HG03378 (cell line): ENCODE data around the gene PRKAR1B.

Experiments used
- ATAC-seq: cut with Tn5 transposase; IDR thresholded peaks from one replicate; pipeline ENCODE4 v1.9.1; 2021; ENCODE audit warnings: mild to moderate bottlenecking, moderate library complexity; ENCODE audit not compliant: unreplicated experiment

PRKAR1B gene

DNA sequence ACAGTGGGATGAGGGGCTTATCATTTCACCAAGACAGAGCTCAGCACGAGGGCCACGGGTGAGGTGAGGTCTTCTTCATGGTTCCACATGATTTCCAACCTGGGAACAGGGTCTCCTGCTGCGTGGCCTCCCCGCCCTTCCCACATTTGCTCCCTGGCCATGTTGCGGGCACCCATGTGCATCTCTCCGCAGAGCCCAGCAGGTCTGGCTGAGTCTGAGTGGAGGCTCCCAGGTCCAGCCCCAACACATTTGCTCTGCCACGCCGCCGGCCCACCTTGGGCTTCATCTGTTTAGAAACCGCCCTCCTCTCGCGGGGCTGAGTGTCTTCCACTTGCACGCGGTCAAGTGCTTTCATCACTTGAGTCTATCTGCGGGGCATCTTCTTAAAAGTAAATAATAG, 14.8 kb upstream of the PRKAR1B start:
- no peak for ATAC-seq

DNA sequence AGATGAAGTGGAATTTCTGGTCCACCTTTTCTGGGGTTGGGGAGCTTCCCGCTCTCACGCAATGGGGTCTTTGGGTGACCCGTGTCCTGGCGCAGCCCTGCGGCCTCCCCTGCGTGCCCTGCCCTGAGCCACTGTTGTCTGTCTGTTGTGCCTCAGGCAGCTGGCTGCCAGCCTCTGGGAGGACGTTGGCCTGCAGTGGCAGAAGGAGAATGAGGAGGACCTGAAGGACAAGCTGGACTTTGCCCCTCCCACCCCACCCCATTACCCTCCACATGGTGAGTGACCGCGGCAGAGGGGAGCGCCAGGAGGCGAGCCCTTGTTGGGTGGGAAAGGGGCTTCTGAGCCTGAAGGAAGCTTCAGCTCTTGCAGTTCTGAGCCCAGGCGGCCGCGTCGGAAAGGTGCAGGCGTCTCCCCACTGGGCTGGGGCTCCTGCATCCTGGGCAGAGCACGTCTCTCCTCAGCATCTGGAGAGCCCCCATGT, 14.2 kb upstream of the PRKAR1B start:
- no peak for ATAC-seq

DNA sequence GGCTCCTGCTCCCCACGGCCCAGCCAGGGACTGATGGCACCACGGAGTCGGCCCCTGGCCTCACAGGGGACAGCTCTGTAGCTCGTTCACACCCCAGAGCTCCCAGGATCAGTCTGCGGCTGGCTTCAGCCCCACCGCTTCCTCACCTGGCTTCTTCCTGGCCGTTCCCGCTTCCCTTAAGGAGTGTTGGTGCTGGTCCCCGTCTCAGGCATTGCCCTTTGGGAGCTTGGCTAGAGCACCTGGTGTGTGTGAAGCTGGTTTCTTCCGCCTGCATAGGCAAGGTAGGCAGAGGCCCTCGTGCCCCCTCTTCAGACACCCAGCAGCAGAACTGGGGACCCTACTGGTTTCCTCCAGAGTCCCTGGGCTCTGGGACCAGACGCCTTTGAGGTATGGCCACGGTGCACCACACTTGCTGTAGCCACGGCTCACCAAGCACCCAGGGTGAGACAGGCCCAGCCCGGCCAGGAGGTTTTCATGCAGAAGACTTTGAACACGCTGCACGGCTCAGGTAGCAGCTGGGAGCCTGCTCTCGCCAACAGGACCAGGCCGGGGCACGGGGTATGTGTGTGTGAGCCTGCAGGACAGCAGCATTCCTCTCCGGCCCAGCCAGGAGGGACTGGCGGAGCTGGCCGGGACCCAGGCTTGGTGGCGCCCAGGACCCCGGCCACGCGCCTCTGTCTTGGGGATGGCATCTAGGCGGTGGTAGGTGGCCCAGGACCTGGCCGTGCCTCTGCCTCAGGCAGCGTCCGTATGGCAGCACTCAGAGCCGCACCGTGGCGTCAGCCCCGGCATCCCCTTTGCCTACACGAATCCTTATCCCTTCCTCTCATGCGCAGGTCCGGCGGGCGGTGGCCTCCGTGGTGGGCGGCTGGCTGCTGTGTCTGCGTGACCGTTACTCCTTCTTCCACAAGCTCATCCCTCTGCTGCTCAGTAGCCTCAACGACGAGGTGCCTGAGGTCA, 13.2 kb upstream of the PRKAR1B start:
- no peak for ATAC-seq

DNA sequence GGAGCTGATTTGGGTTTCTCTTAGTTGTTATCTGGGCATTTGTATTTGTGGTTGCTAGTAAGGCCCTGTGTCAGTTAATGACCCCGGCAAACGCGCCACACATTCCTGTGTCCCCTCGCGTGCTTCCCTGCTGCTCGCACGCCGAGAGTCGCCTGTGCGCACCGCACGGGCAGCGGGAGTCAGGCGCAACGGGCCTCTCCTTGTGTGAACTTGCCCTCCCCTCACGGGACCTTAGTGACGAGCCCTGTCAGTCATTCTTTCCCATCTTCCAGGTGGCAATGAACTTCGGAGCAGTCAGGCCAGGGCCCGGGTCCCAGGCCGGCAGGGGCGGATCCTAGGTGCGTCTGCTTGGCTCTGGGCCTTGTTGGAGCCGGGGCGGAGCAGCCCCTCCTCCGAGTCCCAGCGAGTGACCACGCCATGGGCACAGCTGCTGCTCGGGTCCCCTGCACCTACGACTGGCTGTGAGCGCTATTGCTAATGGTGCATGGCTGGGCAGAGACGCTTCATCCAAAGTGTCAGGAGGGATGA, 12.4 kb upstream of the PRKAR1B start:
- ATAC-seq = no peak

DNA sequence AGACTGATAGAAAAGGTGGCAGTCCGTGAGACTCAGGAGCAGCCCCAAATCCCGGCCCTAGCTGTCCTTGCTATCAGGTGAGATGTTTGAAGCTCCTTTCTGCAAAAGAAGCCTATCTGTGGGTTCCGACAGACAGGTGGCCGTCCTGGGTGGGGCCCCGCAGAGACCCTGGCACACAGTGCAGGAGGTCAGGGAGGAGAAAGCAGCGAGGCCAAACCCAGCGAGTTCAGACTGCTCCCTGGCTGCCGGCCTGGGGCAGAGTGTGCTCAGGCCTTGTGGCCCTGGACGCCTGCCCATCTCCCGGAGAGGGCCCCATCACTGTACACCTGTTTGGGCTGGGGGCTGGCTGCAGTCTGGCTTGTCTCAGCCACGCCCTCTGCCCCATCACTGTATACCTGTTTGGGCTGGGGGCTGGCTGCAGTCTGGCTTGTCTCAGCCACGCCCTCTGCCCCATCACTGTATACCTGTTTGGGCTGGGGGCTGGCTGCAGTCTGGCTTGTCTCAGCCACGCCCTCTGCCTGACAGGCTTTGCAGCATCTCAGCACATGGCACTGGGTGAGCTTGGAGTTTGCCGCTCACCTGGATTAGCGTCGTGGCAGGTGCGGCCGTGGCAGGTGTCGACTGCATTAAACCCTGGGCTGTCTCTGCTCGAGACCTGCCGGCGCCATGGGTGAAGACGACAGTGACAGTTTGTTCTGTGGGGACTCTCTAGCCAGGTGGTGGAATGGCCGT, 11.8 kb upstream of the PRKAR1B start:
- no peak for ATAC-seq

DNA sequence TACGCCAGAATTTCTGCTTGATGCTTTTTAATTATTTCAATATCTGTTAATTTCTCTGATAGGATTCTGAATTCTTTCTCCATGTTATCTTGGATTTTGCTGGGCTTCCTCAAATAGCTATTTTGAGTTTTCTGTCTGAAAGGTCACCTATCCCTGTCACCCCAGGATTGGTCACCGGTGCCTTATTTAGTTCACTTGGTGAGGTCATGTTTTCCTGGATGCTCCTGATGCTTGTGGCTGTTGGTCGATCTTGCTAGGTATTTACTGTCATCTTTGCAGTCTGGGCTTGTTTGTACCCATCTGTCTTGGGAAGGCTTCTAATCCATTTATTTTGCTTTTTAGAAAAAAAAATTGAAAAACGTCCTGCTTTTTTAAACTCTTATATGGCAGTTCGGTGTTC, 11.2 kb upstream of the PRKAR1B start:
- no peak for ATAC-seq

DNA sequence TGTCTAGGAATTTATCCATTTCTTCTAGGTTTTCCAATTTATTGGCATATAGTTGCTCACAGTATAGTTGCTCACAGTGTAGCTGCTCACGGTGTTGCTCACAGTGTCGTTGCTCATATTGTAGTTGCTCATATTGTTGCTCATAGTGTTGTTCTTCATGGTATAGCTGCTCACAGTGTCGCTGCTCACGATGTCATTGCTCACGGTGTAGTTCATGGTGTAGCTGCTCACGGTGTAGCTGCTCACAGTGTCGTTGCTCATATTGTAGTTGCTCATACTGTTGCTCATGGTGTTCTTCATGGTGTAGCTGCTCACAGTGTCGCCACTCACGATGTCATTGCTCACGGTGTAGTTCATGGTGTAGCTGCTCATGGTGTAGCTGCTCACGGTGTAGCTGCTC, 7.7 kb upstream of the PRKAR1B start:
- ATAC-seq = no peak

DNA sequence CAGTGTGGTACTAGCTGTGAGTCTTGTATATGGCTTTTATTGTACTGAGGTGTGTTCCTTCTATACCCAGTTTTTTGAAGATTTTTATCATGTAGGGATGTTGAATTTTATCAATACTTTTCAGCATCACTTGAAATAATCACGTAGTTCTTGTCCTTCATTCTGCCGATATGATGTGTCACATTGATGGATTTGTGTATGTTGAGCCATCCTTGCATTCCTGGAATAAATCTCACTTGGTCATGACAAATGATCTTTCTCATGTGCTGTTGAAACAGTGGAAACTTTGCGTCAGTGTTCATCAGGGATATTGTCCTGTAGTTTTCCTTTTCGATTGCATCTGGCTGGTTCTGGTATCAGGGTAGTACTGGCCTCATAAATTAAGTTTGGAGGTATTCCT, 7.1 kb upstream of the PRKAR1B start:
- ATAC-seq = no peak

DNA sequence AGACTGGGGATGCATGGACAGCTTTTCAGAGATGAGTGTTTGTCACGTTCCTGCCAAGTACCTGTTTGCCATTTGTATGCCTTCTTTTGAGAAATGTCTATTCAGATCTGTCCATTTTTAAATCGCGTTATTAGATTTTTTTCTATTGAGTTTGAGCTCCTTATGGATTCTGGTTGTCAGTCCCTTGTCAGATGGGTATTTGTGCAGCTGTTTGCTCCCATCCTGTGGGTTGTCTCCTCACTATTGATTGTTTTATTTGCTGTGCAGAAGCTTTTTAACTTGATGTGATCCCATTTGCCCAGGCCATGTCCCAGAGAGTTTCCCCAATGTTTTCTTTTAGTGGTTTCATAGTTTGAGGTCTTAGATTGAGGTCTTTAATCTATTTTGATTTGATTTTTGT, 5.5 kb upstream of the PRKAR1B start:
- ATAC-seq = no peak

DNA sequence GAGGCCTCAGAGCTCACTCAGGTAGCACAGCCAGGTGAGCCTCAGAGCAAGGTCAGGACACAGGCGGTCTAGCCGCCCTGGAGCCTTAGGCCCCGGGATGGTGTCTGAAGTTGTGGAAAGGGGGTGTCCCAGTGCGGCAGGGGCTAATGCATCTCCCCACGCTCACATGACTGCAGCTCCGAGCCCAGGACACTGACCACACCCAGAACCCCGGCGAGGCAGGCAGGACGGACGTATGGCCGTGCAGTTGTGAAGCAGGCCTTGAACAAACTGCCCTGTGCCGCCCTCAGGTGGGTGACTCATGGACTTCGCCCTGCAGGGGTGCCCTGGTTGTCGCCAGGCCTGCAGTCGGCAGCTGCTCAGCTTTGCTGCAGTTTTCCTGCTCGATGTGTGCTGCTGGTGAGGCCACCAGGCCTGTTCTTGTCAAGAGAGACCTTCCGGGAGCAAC, 5.0 kb upstream of the PRKAR1B start:
- ATAC-seq = no peak

DNA sequence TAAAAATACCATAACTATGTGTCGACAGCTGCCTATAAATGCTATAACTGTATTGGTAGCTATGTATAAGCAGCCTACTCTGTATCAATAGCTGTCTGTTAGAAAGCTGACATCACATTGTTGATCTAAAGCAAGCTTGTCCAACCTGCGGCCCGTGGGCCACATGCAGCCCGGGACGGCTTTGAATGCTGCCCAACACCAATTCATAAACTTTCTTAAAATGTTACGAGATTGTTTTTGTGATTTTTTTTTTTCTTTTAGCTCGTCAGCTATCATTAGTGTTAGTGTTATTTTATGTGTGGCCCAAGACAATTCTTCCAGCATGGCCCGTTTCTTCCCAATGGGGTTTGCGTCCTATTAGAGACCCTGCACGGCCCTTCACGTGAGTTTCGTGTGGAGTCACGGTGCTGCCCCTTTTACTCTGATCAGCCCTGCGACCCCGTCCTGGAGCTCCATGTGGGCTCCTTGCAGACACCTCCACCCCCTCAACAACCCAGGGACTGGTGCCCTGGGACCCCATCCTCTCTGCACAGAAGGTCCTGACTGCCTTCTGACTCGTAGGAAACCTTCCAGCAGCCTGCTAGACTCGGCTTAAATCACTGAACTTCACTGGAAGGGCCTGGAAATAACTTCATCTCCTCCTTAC, 4.5 kb upstream of the PRKAR1B start:
- ATAC-seq = no peak

DNA sequence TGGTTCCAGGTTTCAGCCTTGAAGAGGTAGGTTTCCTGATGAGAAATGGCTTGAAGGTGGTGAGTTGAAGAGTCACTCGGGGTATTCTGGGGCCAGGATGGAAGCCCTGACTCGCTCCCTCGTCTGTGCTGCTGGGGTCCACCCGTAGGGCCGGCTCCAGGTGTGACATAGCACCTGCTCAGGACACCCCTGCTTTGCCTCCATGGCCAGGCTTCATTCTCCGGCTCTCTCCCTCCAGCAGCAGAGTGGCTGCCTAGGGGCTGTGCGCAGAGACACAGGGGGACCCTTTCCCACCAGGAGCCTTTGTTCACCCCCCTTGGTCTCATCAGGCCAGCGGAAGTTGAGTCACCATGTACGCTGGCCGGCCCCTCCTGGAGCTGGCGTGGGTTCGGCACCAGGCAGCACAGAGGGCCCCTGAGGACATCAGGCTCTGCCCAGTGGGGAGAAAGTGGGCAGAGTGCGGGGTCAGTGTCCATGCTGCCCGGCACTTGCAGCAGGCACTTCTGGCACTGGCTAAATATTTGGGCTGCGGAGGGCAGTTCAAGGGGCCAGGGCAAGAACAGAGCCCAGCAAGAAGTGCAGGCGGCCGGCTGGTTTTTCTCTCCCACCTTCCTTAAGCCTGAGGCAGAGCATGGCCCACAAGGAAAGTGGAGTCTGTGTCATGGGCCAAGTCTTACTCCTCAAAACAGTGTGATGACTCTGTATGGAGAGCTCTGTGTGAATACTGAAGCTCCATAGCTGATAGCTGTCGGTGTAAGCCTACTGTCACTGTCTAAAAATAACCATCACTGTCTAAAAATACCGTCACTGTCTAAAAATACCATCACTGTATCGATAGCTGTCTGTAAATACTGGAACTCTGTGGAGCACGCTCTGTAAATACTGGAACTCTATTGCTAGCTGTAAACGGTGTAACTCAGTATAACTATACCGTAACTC, 3.7 kb upstream of the PRKAR1B start:
- no peak for ATAC-seq

DNA sequence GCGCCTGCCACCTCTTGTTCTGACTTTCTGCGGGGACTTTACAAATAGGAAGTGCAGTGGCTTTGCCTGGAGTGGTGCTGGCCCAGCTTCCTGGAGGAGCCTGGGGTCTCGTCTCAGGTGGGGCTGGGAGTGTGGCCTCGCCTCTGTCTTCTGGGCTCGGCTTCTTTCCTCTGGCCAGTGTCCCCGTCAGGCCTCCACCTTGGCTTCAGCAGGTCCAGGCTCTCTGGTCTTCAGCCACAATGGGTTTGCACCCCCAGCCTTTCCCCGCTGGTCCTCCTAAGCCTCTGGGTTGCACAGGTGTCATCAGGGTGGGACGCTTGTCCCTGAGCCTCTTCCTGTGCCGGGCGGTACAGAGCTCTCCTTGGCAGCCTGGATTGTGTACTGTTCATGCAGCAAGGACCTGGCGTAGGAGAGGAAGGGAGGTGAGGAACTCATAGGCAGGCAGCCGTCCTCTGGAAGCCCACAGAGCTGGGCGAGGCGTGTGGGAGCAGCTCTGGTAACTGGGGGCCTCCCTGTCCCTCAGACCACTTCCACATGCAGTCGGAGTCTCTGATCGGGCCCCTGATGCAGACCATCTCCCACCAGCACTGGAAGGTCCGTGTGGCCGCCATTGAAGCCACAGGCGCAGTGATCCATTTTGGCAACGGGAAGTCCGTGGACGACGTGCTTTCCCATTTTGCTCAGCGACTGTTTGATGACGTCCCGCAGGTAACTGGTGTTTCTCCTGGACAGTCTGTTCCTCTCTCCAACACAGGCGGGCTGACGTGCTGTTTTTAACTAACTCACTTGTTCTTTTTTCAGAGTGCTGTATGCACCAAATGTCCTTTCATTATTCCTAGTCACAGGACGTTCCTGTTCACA, 2.3 kb upstream of the PRKAR1B start:
- ATAC-seq = no peak

DNA sequence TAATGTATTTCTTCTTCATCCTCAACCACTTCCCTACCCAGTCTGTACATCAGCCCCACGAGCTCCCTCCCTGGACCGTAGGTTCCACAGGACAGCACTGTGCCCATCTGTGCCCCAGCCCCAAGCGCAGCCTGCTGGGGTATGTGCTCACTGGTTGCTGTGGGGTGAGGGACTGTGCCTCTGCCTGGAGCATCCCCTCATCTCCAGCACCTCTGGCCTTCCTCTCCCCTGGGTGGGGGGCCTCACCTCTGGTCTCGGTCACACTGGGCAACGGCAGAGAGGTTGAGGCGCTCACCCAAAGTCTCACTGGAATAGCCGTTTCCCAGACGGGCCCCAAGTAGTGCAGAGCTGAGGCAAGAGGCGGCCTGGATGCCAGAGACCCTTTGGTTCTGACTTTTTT, 1.5 kb upstream of the PRKAR1B start:
- no peak for ATAC-seq

DNA sequence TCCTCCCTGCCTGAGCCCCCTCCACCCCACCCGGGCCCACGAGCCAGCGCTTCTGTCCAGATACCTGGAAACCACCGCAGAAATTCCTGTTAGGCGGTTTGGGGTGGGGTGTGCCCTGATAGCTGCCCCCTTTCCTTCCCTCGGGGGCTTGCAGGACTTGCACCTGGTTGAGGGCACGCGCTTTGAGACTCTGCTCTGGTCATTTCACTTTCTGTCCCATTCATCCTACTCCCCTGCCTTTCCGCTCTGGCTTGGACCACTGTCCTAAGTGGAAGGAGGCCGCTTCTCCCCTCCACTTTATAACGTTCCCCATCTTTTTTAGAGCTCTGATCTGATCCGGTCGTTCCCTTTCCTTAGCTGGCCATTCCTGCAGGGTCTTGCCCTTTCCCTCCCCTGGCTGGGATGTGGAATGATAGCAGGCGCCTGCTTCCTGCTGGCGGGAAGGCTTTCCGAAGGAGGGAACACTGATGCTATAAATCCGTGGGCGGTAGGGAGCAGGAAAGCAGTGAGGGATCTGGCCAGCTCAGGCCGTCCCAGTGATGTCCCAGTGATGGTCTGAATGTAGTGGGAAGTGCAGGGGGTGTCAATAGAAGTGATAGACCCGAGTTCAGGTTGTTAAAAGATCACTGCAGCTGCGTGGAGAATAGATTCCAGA, 852 bp upstream of the PRKAR1B start:
- ATAC-seq = no peak

DNA sequence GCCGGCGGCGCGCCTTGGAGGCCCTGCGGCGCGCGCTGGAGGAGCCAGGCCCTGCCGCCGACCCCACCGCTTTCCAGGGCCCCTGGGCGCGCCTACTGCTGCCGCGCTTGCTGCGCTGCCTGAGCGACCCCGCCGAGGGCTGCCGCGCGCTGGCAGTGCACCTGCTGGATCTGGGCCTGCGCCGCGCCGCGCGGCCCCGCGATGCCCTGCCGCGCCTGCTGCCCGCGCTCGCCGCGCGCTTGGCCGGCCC, 302 bp downstream of the PRKAR1B start:
- peak; percentile 15 for ATAC-seq

DNA sequence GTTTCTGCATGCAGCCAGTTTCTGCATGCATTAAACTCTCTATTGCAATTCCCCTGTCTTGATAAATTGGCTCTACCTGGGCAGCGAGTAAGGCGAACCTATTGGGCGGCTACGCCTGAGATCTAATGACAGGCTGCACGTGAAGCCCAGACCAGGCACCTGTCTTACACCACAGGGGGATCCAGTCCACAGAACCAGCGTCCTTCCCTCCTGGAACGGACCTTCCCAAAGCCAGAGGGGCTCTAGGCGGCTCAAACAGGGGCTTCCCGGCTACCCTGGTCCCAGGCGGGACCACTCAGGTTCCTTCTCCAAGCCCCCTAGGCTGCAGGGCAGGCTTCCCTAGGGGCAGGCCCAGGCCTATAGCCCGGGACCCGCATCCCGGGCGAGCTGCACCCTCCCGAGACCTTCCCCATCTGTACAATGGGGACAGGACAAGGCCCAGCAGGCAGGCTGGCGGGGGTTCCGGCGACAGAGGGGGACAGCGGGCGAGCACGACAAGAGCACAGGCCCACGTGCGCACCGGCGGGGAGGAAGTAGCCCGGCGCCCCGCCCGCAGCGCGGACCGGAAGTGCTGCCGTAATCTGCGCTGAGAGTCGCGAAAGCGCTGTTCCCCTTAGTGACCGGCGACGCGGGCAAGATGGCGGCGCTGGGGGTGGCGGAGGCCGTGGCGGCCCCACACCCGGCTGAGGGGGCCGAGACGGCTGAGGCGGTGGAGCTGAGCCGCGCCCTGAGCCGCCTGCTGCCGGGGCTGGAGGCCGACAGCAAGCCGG, 812 bp downstream of the PRKAR1B start, which contains the start of gene DNAAF5:
Gene DNAAF5, plus strand, starts transcription at position 616 of the 770 bp plus-strand sequence. Its CDS starts 22 bp downstream, at position 638.
- peak; percentile 75 for ATAC-seq
